GM19463 (cell line): ENCODE measurements around the gene CARHSP1.
"Not testable (repeated sequence)": the region's sequence is repeated elsewhere in the genome, so short reads cannot be mapped to it uniquely, and the experiment has no call there.

Source experiments
- ATAC-seq: cut with Tn5 transposase; IDR thresholded peaks from one replicate; pipeline ENCODE4 v1.9.1; 2021; ENCODE audit warnings: mild to moderate bottlenecking, moderate library complexity; ENCODE audit not compliant: unreplicated experiment

The CARHSP1 gene

GRCh38 chr16:8858994-8859912 lies 9.6 kb downstream of the CARHSP1 start:
- ATAC-seq = no peak

- no peak for ATAC-seq
Observed at GRCh38 chr16:8855972-8856371, 12.8 kb downstream of the CARHSP1 start.

- ATAC-seq = no peak
Observed at GRCh38 chr16:8855051-8855786, 13.6 kb downstream of the CARHSP1 start.

GRCh38 chr16:8854298-8854948 lies 14.4 kb downstream of the CARHSP1 start:
- ATAC-seq = no peak

GRCh38 chr16:8853611-8854010 lies 15.2 kb downstream of the CARHSP1 start:
- ATAC-seq = no peak

- no peak for ATAC-seq
Observed at GRCh38 chr16:8853150-8853549, 15.7 kb downstream of the CARHSP1 start.

GRCh38 chr16:8852534-8852933 lies 16.3 kb downstream of the CARHSP1 start:
- ATAC-seq = no peak

GRCh38 chr16:8851761-8852403 lies 16.9 kb downstream of the CARHSP1 start:
- no peak for ATAC-seq

GRCh38 chr16:8850279-8850885 lies 18.4 kb downstream of the CARHSP1 start:
- no peak for ATAC-seq

- no peak for ATAC-seq
Observed at GRCh38 chr16:8849411-8850011, 19.3 kb downstream of the CARHSP1 start.

GRCh38 chr16:8848939-8849391 lies 19.8 kb downstream of the CARHSP1 start:
- ATAC-seq = no peak

- ATAC-seq = no peak
Observed at GRCh38 chr16:8848231-8848938, 20.4 kb downstream of the CARHSP1 start.

GRCh38 chr16:8847623-8848022 lies 21.2 kb downstream of the CARHSP1 start:
- no peak for ATAC-seq

- ATAC-seq = no peak
Observed at GRCh38 chr16:8847145-8847544, 21.7 kb downstream of the CARHSP1 start.

- no peak for ATAC-seq
Observed at GRCh38 chr16:8846401-8846932, 22.3 kb downstream of the CARHSP1 start.

GRCh38 chr16:8845699-8846298 lies 23.0 kb downstream of the CARHSP1 start:
- ATAC-seq = no peak

- ATAC-seq = not testable (repeated sequence)
Observed at GRCh38 chr16:8843296-8843695, 25.5 kb downstream of the CARHSP1 start.

GRCh38 chr16:8842016-8842415 lies 26.8 kb downstream of the CARHSP1 start:
- not testable (repeated sequence) for ATAC-seq

- not testable (repeated sequence) for ATAC-seq
Observed at GRCh38 chr16:8837594-8837993, 31.2 kb downstream of the CARHSP1 start.
